ENCODE measurements around the gene SMAGP.

SMAGP gene

DNA sequence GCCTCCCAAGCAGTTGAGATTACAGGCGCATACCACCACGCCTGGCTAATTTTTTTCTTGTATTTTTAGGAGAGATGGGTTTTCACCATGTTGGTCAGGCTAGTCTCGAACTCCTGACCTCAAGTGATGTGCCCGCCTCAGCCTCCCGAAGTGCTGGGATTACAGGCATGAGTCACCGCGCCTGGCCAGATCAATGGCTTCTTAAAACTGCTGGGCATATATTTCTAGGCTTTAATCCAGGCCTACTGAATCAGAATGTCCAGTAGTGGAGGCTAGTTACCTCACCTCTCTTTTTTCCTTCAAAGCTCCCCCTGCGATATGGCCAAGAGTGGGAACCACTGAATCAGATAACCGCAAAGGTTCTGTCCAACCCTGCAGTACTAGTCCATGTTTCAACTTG, 69.4 kb downstream of the SMAGP start:
- TF ChIP-seq REST (IDR thresholded peaks at IDR 0.05; ENCODE audit: insufficient read depth in 1 of 2, low read depth in 2 of 2, low read length in 2 of 2) (no peak), FOXP2 (optimal IDR thresholded peaks at IDR 0.05; ENCODE audit: borderline replicate concordance, extremely low read depth, extremely low read length, insufficient read depth) (no peak), SIN3A (IDR thresholded peaks at IDR 0.05; ENCODE audit: borderline replicate concordance, insufficient read depth, low read length) (no peak), POLR2AphosphoS5 (IDR thresholded peaks at IDR 0.05; ENCODE audit: low read depth, low read length) (no peak), TAF1 (IDR thresholded peaks at IDR 0.05; ENCODE audit: borderline replicate concordance, insufficient read depth, low read length) (no peak)

- no peak for TF ChIP-seq REST (IDR thresholded peaks at IDR 0.05; ENCODE audit: insufficient read depth in 1 of 2, low read depth in 2 of 2, low read length in 2 of 2)
- no peak for TF ChIP-seq FOXP2 (optimal IDR thresholded peaks at IDR 0.05; ENCODE audit: borderline replicate concordance, extremely low read depth, extremely low read length, insufficient read depth)
- no peak for TF ChIP-seq TAF1 (IDR thresholded peaks at IDR 0.05; ENCODE audit: borderline replicate concordance, insufficient read depth, low read length)
- no peak for TF ChIP-seq POLR2AphosphoS5 (IDR thresholded peaks at IDR 0.05; ENCODE audit: low read depth, low read length)
- TF ChIP-seq SIN3A (IDR thresholded peaks at IDR 0.05; ENCODE audit: borderline replicate concordance, insufficient read depth, low read length) = no peak
Measured at GRCh38 chr12:51200156-51200555, 70.1 kb downstream of the SMAGP start.

DNA sequence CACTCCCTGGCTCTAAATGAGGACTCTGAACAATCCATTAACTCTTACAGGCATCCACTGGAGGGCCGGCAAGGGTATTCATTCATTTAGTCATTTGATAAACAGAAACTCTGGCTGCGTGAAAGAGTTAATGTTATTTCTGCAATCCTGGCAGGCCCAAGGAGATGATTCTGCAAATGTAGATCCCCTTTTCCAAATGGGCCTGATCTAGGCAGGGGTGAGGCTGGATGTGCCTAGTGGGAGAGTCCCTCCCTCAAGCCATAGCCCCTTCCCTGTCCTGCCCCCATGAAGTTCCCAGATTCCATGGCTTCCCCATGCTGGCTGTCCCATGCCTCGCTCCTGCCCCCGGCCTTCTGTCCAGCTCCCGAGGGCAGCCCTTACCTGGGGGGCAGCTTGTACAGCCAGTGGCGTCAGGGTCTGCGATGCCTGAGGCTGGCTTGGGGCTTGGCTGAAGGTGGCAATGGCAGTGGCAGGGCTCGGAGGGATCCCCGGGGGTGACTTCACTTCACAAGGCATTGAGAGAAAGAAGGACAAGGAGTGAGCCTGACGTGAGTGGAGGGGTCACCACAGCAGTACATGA, 70.8 kb downstream of the SMAGP start:
- TF ChIP-seq TAF1 (IDR thresholded peaks at IDR 0.05; ENCODE audit: borderline replicate concordance, insufficient read depth, low read length) (no peak), POLR2AphosphoS5 (IDR thresholded peaks at IDR 0.05; ENCODE audit: low read depth, low read length) (no peak), FOXP2 (optimal IDR thresholded peaks at IDR 0.05; ENCODE audit: borderline replicate concordance, extremely low read depth, extremely low read length, insufficient read depth) (no peak)

GRCh38 chr12:51198568-51199365, 71.4 kb downstream of the SMAGP start:
- TF ChIP-seq POLR2AphosphoS5 (IDR thresholded peaks at IDR 0.05; ENCODE audit: low read depth, low read length) (no peak), FOXP2 (optimal IDR thresholded peaks at IDR 0.05; ENCODE audit: borderline replicate concordance, extremely low read depth, extremely low read length, insufficient read depth) (no peak), TAF1 (IDR thresholded peaks at IDR 0.05; ENCODE audit: borderline replicate concordance, insufficient read depth, low read length) (no peak), REST (IDR thresholded peaks at IDR 0.05; ENCODE audit: insufficient read depth in 1 of 2, low read depth in 2 of 2, low read length in 2 of 2) (no peak), SIN3A (IDR thresholded peaks at IDR 0.05; ENCODE audit: borderline replicate concordance, insufficient read depth, low read length) (no peak)

GRCh38 chr12:51197736-51198567, 72.3 kb downstream of the SMAGP start:
- TF ChIP-seq FOXP2 (optimal IDR thresholded peaks at IDR 0.05; ENCODE audit: borderline replicate concordance, extremely low read depth, extremely low read length, insufficient read depth) (no peak), REST (IDR thresholded peaks at IDR 0.05; ENCODE audit: insufficient read depth in 1 of 2, low read depth in 2 of 2, low read length in 2 of 2) (no peak), POLR2AphosphoS5 (IDR thresholded peaks at IDR 0.05; ENCODE audit: low read depth, low read length) (no peak), SIN3A (IDR thresholded peaks at IDR 0.05; ENCODE audit: borderline replicate concordance, insufficient read depth, low read length) (no peak), TAF1 (IDR thresholded peaks at IDR 0.05; ENCODE audit: borderline replicate concordance, insufficient read depth, low read length) (no peak)

Measured in PFSK-1 (cell line).